Measurements from ENCODE around the gene CFAP77. TPM values are rescaled to one million over a fixed set of nuclear protein-coding genes. Genes with fewer than 3 reads are reported as not detected.

CFAP77 gene
- total and polyA plus RNA-seq, 2 of the 8 experiments (the other 6 are each of a cell fraction or from before 2014, with no cell fraction given) = 0.63 to 0.97 TPM

DNA sequence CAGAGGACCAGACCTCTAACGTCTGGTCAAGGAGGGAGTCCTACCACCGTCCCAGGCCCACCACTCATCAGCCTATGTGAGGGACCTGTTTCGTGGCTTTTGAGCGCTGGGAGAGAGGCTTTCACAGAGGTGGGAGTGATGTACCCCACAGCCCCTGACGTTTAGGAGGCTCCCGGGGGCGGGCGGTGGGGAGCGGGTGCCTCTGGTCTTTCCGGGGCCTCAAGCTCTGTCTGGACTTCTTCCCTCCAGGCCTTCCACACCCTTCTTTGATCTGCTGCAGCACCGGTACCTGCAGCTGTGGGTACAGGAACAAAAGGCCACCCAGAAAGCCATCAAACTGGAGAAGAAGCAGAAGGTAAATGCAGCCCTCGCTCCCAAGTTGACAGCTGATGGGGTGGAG lies 127.3 kb downstream of the CFAP77 start (continued):
- TF ChIP-seq, protein P1, sequence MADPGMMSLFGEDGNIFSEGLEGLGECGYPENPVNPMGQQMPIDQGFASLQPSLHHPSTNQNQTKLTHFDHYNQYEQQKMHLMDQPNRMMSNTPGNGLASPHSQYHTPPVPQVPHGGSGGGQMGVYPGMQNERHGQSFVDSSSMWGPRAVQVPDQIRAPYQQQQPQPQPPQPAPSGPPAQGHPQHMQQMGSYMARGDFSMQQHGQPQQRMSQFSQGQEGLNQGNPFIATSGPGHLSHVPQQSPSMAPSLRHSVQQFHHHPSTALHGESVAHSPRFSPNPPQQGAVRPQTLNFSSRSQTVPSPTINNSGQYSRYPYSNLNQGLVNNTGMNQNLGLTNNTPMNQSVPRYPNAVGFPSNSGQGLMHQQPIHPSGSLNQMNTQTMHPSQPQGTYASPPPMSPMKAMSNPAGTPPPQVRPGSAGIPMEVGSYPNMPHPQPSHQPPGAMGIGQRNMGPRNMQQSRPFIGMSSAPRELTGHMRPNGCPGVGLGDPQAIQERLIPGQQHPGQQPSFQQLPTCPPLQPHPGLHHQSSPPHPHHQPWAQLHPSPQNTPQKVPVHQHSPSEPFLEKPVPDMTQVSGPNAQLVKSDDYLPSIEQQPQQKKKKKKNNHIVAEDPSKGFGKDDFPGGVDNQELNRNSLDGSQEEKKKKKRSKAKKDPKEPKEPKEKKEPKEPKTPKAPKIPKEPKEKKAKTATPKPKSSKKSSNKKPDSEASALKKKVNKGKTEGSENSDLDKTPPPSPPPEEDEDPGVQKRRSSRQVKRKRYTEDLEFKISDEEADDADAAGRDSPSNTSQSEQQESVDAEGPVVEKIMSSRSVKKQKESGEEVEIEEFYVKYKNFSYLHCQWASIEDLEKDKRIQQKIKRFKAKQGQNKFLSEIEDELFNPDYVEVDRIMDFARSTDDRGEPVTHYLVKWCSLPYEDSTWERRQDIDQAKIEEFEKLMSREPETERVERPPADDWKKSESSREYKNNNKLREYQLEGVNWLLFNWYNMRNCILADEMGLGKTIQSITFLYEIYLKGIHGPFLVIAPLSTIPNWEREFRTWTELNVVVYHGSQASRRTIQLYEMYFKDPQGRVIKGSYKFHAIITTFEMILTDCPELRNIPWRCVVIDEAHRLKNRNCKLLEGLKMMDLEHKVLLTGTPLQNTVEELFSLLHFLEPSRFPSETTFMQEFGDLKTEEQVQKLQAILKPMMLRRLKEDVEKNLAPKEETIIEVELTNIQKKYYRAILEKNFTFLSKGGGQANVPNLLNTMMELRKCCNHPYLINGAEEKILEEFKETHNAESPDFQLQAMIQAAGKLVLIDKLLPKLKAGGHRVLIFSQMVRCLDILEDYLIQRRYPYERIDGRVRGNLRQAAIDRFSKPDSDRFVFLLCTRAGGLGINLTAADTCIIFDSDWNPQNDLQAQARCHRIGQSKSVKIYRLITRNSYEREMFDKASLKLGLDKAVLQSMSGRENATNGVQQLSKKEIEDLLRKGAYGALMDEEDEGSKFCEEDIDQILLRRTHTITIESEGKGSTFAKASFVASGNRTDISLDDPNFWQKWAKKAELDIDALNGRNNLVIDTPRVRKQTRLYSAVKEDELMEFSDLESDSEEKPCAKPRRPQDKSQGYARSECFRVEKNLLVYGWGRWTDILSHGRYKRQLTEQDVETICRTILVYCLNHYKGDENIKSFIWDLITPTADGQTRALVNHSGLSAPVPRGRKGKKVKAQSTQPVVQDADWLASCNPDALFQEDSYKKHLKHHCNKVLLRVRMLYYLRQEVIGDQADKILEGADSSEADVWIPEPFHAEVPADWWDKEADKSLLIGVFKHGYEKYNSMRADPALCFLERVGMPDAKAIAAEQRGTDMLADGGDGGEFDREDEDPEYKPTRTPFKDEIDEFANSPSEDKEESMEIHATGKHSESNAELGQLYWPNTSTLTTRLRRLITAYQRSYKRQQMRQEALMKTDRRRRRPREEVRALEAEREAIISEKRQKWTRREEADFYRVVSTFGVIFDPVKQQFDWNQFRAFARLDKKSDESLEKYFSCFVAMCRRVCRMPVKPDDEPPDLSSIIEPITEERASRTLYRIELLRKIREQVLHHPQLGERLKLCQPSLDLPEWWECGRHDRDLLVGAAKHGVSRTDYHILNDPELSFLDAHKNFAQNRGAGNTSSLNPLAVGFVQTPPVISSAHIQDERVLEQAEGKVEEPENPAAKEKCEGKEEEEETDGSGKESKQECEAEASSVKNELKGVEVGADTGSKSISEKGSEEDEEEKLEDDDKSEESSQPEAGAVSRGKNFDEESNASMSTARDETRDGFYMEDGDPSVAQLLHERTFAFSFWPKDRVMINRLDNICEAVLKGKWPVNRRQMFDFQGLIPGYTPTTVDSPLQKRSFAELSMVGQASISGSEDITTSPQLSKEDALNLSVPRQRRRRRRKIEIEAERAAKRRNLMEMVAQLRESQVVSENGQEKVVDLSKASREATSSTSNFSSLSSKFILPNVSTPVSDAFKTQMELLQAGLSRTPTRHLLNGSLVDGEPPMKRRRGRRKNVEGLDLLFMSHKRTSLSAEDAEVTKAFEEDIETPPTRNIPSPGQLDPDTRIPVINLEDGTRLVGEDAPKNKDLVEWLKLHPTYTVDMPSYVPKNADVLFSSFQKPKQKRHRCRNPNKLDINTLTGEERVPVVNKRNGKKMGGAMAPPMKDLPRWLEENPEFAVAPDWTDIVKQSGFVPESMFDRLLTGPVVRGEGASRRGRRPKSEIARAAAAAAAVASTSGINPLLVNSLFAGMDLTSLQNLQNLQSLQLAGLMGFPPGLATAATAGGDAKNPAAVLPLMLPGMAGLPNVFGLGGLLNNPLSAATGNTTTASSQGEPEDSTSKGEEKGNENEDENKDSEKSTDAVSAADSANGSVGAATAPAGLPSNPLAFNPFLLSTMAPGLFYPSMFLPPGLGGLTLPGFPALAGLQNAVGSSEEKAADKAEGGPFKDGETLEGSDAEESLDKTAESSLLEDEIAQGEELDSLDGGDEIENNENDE (IDR thresholded peaks at IDR 0.05; ENCODE audit: insufficient replicate concordance, low read length) = no peak
- no peak for TF ChIP-seq MAFK (IDR thresholded peaks at IDR 0.05; ENCODE audit: low read depth, low read length)
- TF ChIP-seq RBBP5 (IDR thresholded peaks at IDR 0.05; ENCODE audit: borderline replicate concordance, low read depth, low read length) = no peak
- TF ChIP-seq EP300 (IDR thresholded peaks at IDR 0.05; ENCODE audit: borderline replicate concordance in 1 of 2, low read depth in 2 of 2, low read length in 2 of 2) = no peak
- TF ChIP-seq NANOG (IDR thresholded peaks at IDR 0.05; ENCODE audit: insufficient read depth, low read depth, low read length, poor library complexity, severe bottlenecking) = no peak
- no peak for TF ChIP-seq TEAD4 (IDR thresholded peaks at IDR 0.05; ENCODE audit: low read depth, low read length)
- TF ChIP-seq SAP30 (IDR thresholded peaks at IDR 0.05; ENCODE audit: insufficient read depth, insufficient replicate concordance, low read length) = no peak
- no peak for TF ChIP-seq KDM1A (IDR thresholded peaks at IDR 0.05; ENCODE audit: borderline replicate concordance, low read length)
- TF ChIP-seq, protein P2, sequence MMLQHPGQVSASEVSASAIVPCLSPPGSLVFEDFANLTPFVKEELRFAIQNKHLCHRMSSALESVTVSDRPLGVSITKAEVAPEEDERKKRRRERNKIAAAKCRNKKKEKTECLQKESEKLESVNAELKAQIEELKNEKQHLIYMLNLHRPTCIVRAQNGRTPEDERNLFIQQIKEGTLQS (IDR thresholded peaks at IDR 0.05; ENCODE audit: insufficient read depth, low read depth, low read length) = no peak
- no peak for TF ChIP-seq CHD2 (IDR thresholded peaks at IDR 0.05; ENCODE audit: low read length)
- no peak for TF ChIP-seq SP4 (IDR thresholded peaks at IDR 0.05; ENCODE audit: low read length)

Data from H1 (cell line).